OCI-LY7 (cell line): ENCODE data around the gene PRAME. TPM values are rescaled to one million over a fixed set of nuclear protein-coding genes. Genes with fewer than 3 reads are reported as not detected.

Source experiments
- BruUV-seq: library from RNA; stranded (reverse); fragments of 400-500 nt; replicated peaks from 2 replicates; lab custom pipeline; 2021; lab: Mats Ljungman, UMichigan
- CTCF ChIA-PET: fragments of 300-600 bp; sonication (Branson Sonifier 250); formaldehyde crosslinking; loops from one replicate; lab custom pipeline; 2022; ENCODE audit warnings: antibody characterized with exemption; ENCODE audit not compliant: unreplicated experiment; lab: Charles Lee
- POLR2A ChIA-PET: fragments of 300-600 bp; sonication (Branson Sonifier 250); formaldehyde crosslinking; loops from one replicate; lab custom pipeline; 2022; ENCODE audit warnings: antibody characterized with exemption; lab: Charles Lee
- DNase-seq: peaks from one replicate; pipeline ENCODE4 v3.0.0-alpha.2; 2015; ENCODE audit warnings: low spot score
- H2AFZ ChIP-seq: fragments of 200-600 bp; sonication (generic), shearing (Covaris generic); 2 replicates; pipeline ENCODE4 v1.6.1; 2014; ENCODE audit warnings: mild to moderate bottlenecking, antibody characterized with exemption, low read length, moderate library complexity
- H3K27ac ChIP-seq: fragments of 200-600 bp; sonication (generic); 2 replicates; pipeline ENCODE4 v1.5.1; 2014; ENCODE audit warnings: mixed run types, low read depth, mild to moderate bottlenecking, moderate library complexity, low read length, inconsistent platforms; ENCODE audit not compliant: poor library complexity, severe bottlenecking
- H3K36me3 ChIP-seq: fragments of 200-600 bp; sonication (generic); 2 replicates; pipeline ENCODE4 v1.6.1; 2014; ENCODE audit warnings: mild to moderate bottlenecking, antibody characterized with exemption, low read length, moderate library complexity, mixed read lengths; ENCODE audit not compliant: insufficient read depth
- H3K4me1 ChIP-seq: fragments of 200-600 bp; sonication (generic); 2 replicates; pipeline ENCODE4 v1.5.1; 2014; ENCODE audit warnings: mild to moderate bottlenecking, low read length; ENCODE audit not compliant: insufficient read depth, poor library complexity, severe bottlenecking
- H3K4me2 ChIP-seq: fragments of 200-600 bp; sonication (generic); 2 replicates; pipeline ENCODE4 v1.6.1; 2014; ENCODE audit warnings: mild to moderate bottlenecking, low read length
- H3K4me3 ChIP-seq: fragments of 200-600 bp; sonication (generic); 2 replicates; pipeline ENCODE4 v1.5.1; 2014; ENCODE audit warnings: mild to moderate bottlenecking, low read depth, low read length; ENCODE audit not compliant: poor library complexity, severe bottlenecking
- H3K79me2 ChIP-seq: fragments of 200-600 bp; sonication (generic); 2 replicates; pipeline ENCODE4 v1.6.1; 2016; ENCODE audit warnings: low read depth, mild to moderate bottlenecking, low read length, moderate library complexity, mixed read lengths; ENCODE audit not compliant: insufficient read depth
- H3K9me2 ChIP-seq: fragments of 200-600 bp; sonication (generic); 2 replicates; pipeline ENCODE4 v1.6.1; 2016; ENCODE audit warnings: mild to moderate bottlenecking, low read length, mixed read lengths; ENCODE audit not compliant: insufficient read depth
- H3K9me3 ChIP-seq: fragments of 200-600 bp; sonication (generic); 2 replicates; pipeline ENCODE4 v1.6.1; 2014; ENCODE audit warnings: mild to moderate bottlenecking, mixed run types, low read length, mixed read lengths
- H4K20me1 ChIP-seq: fragments of 200-600 bp; sonication (generic); 2 replicates; pipeline ENCODE4 v1.6.1; 2014; ENCODE audit warnings: mild to moderate bottlenecking, antibody characterized with exemption, low read length, moderate library complexity, mixed read lengths; ENCODE audit not compliant: insufficient read depth
- EZH2phosphoT487 ChIP-seq: fragments of 200-600 bp; sonication (generic); IDR thresholded peaks from 2 replicates; pipeline ENCODE4 v1.6.1; 2018; ENCODE audit warnings: low read depth, borderline replicate concordance, mild to moderate bottlenecking, mixed run types, antibody characterized with exemption, low read length, moderate library complexity, mixed read lengths
- intact Hi-C: fragments of 100-400 bp; cut with micrococcal nuclease; formaldehyde crosslinking; loops from one replicate; pipeline ENCODE4 v1.10.0; 2022; ENCODE audit not compliant: unreplicated experiment
- total RNA-seq, 2 experiments: library from RNA; depleted of rRNA in 1 of 2; stranded (reverse); fragments of >200 nt in 1 of 2; shearing (Covaris generic) in 1 of 2; gene quantifications; 2 replicates each; pipeline ENCODE4 v1.2.3, GENCODE V29; 2014 to 2022
- TF ChIP-seq, protein P1 (sequence below): fragments of 200-600 bp; sonication (generic); conservative IDR thresholded peaks from 2 replicates; pipeline ENCODE4 v1.5.1; 2014; ENCODE audit warnings: mild to moderate bottlenecking, antibody characterized with exemption, low read length, moderate library complexity, mixed read lengths

PRAME gene
- total RNA-seq, 2 experiments from 2014 or later: 0.28 TPM; not detected in 1

- no peak overlapping the region for H3K4me3 ChIP-seq
- H2AFZ ChIP-seq: no peak overlapping the region
- no peaks in the 10 kb centered on the region for H3K36me3 ChIP-seq
- no peak for DNase-seq
- H3K4me1 ChIP-seq: no peaks in the 10 kb centered on the region
- no peaks in the 10 kb centered on the region for H4K20me1 ChIP-seq
- POLR2A ChIA-PET: no interaction called here
- intact Hi-C loops: no loop called here
- no peak for TF ChIP-seq EZH2phosphoT487
- TF ChIP-seq, protein P1, sequence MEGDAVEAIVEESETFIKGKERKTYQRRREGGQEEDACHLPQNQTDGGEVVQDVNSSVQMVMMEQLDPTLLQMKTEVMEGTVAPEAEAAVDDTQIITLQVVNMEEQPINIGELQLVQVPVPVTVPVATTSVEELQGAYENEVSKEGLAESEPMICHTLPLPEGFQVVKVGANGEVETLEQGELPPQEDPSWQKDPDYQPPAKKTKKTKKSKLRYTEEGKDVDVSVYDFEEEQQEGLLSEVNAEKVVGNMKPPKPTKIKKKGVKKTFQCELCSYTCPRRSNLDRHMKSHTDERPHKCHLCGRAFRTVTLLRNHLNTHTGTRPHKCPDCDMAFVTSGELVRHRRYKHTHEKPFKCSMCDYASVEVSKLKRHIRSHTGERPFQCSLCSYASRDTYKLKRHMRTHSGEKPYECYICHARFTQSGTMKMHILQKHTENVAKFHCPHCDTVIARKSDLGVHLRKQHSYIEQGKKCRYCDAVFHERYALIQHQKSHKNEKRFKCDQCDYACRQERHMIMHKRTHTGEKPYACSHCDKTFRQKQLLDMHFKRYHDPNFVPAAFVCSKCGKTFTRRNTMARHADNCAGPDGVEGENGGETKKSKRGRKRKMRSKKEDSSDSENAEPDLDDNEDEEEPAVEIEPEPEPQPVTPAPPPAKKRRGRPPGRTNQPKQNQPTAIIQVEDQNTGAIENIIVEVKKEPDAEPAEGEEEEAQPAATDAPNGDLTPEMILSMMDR: no peak
- CTCF ChIA-PET: no interaction called here
- no peaks in the 10 kb centered on the region for H3K9me2 ChIP-seq
- H3K4me2 ChIP-seq: no peak overlapping the region
- H3K27ac ChIP-seq: no peak overlapping the region
- no TSS peak for BruUV-seq
- H3K79me2 ChIP-seq: no peaks in the 10 kb centered on the region
- H3K9me3 ChIP-seq: no peaks in the 10 kb centered on the region
Observed at GRCh38 chr22:22531770-22532546, 27.1 kb downstream of the PRAME start.

DNA sequence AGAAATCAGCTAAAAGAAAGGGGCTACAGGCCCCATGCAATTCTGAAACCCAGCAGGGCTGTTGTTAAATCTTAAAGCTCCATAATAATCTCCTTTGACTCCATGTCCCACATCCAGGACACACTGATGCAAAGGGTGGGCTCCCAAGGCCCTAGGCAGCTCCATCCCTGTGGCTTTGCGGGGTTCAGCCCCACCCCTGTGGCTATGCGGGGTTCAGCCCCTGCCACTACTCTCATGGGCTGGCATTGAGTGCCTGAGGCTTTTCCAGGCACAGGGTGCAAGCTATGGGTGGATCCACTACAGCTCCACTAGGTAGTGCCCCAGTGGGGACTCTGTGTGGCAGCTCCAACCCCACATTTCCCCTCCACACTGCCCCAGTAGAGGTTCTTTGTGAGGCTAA, 30.3 kb downstream of the PRAME start:
- POLR2A ChIA-PET: no interaction called here
- Histone ChIP-seq H2AFZ (no peak overlapping the region), H3K4me1 (peaks cover 9% of the 10 kb centered on the region), H3K4me2 (no peak overlapping the region), H3K27ac (no peak overlapping the region), H3K36me3 (no peaks in the 10 kb centered on the region), H3K9me2 (no peaks in the 10 kb centered on the region), H3K79me2 (no peaks in the 10 kb centered on the region), H3K4me3 (no peak overlapping the region), H3K9me3 (no peaks in the 10 kb centered on the region), H4K20me1 (no peaks in the 10 kb centered on the region)
- no TSS peak for BruUV-seq
- DNase-seq: no peak
- no peak for TF ChIP-seq EZH2phosphoT487
- TF ChIP-seq, protein P1: no peak
- intact Hi-C loops: no loop called here
- CTCF ChIA-PET: no interaction called here

- H3K4me2 ChIP-seq: no peak overlapping the region
- TF ChIP-seq EZH2phosphoT487: no peak
- TF ChIP-seq, protein P1: no peak
- H3K4me3 ChIP-seq: no peak overlapping the region
- no peaks in the 10 kb centered on the region for H3K9me2 ChIP-seq
- ChIA-PET CTCF (no interaction called here), POLR2A (no interaction called here)
- H4K20me1 ChIP-seq: no peaks in the 10 kb centered on the region
- no peak overlapping the region for H3K27ac ChIP-seq
- no peak for DNase-seq
- no peak overlapping the region for H2AFZ ChIP-seq
- H3K79me2 ChIP-seq: no peaks in the 10 kb centered on the region
- intact Hi-C loops: no loop called here
- H3K36me3 ChIP-seq: no peaks in the 10 kb centered on the region
- H3K4me1 ChIP-seq: peaks cover 9% of the 10 kb centered on the region
- H3K9me3 ChIP-seq: no peaks in the 10 kb centered on the region
- no TSS peak for BruUV-seq
Observed at GRCh38 chr22:22527312-22527711, 31.8 kb downstream of the PRAME start.
